Kidney (tissue), 14 donors: ENCODE results near the gene FSTL3. TPM values are rescaled to one million over a fixed set of nuclear protein-coding genes. Genes with fewer than 3 reads are reported as not detected.

Source experiments
- DNase-seq, 5 donors: peaks; one replicate each; pipeline ENCODE4 v3.0.0-alpha.2; 2013 to 2020
- FAIRE-seq: peaks from 2 replicates; lab custom pipeline; 2012; peaks lifted over from hg19 to GRCh38; lab: Jason Lieb, UNC
- H3K27ac ChIP-seq, 2 donors: one replicate each; pipeline ENCODE4 v1.7.0; 2013; ENCODE audit warnings: low read depth in 2 of 2, low read length in 2 of 2, inconsistent platforms in 1 of 2
- H3K27me3 ChIP-seq: one replicate; pipeline ENCODE4 v1.7.1; 2013; ENCODE audit warnings: low read length, inconsistent platforms; ENCODE audit not compliant: control insufficient read depth, insufficient read depth
- H3K36me3 ChIP-seq, 3 donors: one replicate each; pipeline versions ENCODE4 v1.7.0 to v1.7.1; 2013; ENCODE audit warnings: low read length in 3 of 3, control low read depth in 1 of 3, inconsistent platforms in 1 of 3; ENCODE audit not compliant: insufficient read depth in 3 of 3, control insufficient read depth in 2 of 3
- H3K4me1 ChIP-seq, 3 donors: one replicate each; pipeline versions ENCODE4 v1.7.0 to v1.7.1; 2013; ENCODE audit warnings: low read length in 3 of 3, inconsistent platforms in 1 of 3, low read depth in 1 of 3; ENCODE audit not compliant: control insufficient read depth in 2 of 3, insufficient read depth in 2 of 3
- H3K4me3 ChIP-seq, 3 donors: one replicate each; pipeline versions ENCODE4 v1.7.0 to v1.8.1; 2013; ENCODE audit warnings: low read length in 3 of 3, control low read depth in 1 of 3, inconsistent platforms in 1 of 3
- H3K9ac ChIP-seq, 3 donors: one replicate each; pipeline versions ENCODE4 v1.7.0 to v1.7.1; 2013; ENCODE audit warnings: low read length in 3 of 3, control low read depth in 1 of 3, inconsistent platforms in 1 of 3
- H3K9me3 ChIP-seq, 3 donors: one replicate each; pipeline versions ENCODE4 v1.7.0 to v1.7.1; 2013; ENCODE audit warnings: low read length in 3 of 3, control low read depth in 1 of 3, inconsistent platforms in 1 of 3; ENCODE audit not compliant: control insufficient read depth in 2 of 3, insufficient read depth in 1 of 3
- CTCF ChIP-seq: IDR thresholded peaks from 3 replicates; pipeline ENCODE4 v1.5.1; 2012; ENCODE audit warnings: mild to moderate bottlenecking, moderate library complexity, borderline replicate concordance; ENCODE audit not compliant: insufficient read depth; ENCODE audit errors: extremely low read depth
- intact Hi-C: fragments of 100-400 bp; cut with DNase I; formaldehyde crosslinking; loops from one replicate; pipeline ENCODE4 v1.11.1; 2022
- polyA plus RNA-seq: library from polyadenylated mRNA; stranded (reverse); fragments of 350-450 nt; fragmentation: Illumina TruSeq; extraction: RNeasy Lipid Tissue Mini Kit (QIAGEN cat#74804); gene quantifications from one replicate; pipeline ENCODE4 v1.2.3, GENCODE V29; 2014; ENCODE audit warnings: low read depth, low replicate concordance; ENCODE audit not compliant: insufficient read depth
- total RNA-seq: library from RNA; stranded (reverse); fragmentation: NEBNext Ultra II Directional; extraction: Animal tissue kit (Norgen Biotek cat#: 25700); gene quantifications from one replicate; pipeline ENCODE4 v1.2.1, GENCODE V29; 2021
- donor health status: control.
- donor health status: control.
- donor health status: control.
- donor health status: control.
- donor health status: control.
- donor health status: DM: yes; HTN: yes; CAD: no.
- donor health status: Normal renal cell carcinoma (clear cell type).

FSTL3 gene
- total and polyA plus RNA-seq, 2 donors from 2014 or later: 23.9 to 63.0 TPM

GRCh38 chr19:644363-644762 lies 31.8 kb upstream of the FSTL3 start:
- no peak overlapping the region for H3K27ac ChIP-seq
- no peaks in the 10 kb centered on the region for H3K27me3 ChIP-seq
- intact Hi-C loops: no loop called here
- no peak overlapping the region for H3K9ac ChIP-seq
- no peak for DNase-seq
- H3K9me3 ChIP-seq: no peaks in the 10 kb centered on the region
- no peak for TF ChIP-seq CTCF
- no peak for FAIRE-seq
- peaks cover 0 to under 1% (median 0%) of the 10 kb centered on the region in 3 donors for H3K4me1 ChIP-seq
- H3K4me3 ChIP-seq: no peak overlapping the region
- H3K36me3 ChIP-seq: no peaks in the 10 kb centered on the region

DNA sequence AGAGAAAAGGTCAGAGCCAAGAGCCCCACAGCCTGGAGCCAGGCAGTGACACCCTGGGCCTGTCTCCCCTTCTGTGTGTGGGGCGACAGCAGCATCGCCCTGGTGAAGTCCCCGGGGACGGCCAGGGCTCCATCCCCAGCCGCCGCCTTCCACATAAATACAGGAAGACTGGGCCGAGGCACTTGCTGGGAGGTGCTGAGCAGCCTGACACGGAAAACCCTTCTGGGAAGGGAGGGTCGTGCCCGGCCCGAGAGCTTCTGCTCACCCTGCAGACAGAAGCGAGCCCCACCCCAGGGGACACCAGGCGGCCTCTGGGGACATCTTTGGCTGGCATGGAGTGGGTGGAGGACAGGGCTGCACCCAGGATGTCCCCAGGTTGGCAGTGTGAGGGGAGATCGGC lies 31.4 kb upstream of the FSTL3 start:
- Histone ChIP-seq H3K9me3 (no peaks in the 10 kb centered on the region), H3K4me3 (no peak overlapping the region), H3K27me3 (no peaks in the 10 kb centered on the region), H3K4me1 (no peaks in the 10 kb centered on the region), H3K27ac (no peak overlapping the region), H3K9ac (no peak overlapping the region), H3K36me3 (no peaks in the 10 kb centered on the region)
- FAIRE-seq (no peak), DNase-seq (no peak)
- TF ChIP-seq CTCF: no peak
- intact Hi-C loops: no loop called here

DNA sequence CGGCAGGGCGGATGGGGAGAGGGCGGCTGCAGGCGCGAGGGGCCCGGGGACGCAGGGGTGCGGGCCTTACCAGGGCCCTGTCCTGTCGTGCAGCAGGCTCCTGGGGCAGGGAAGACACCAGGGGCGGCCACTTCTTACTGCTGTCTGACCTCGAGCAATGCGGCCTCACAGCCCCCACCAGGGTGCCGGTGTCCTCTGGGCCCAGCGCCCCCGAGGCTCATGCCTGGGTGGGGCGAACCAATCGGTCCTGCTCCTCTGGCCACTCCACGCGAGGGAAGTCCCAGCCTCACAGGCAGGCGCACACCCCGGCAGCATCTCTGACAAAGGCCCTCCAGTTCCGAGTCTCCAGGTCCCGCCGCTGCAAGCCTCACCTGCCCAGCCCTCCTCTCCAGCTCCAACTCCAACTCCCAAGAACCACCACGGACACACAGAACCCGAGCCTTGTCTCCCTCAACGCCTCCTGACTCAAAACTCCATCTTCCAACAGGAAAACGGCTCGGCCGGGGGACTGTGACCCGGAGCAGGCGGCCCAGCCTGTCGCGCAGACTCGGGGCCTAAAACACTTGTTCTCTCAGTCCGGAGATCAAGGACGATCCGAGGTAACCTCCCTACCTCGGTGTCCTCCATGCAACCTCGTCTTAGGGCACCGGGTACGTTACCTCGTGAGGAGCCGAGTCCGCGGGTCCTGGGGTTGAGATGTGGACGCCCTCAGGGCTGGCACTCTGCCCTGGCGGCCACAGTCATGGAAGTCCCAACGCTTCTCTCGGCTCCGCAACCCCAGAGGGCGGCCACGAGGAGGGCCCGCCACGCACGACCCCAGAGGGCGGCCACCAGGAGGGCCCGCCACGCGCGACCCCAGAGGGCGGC lies 30.0 kb upstream of the FSTL3 start:
- peaks cover 0 to 4% (median 0%) of the 10 kb centered on the region in 3 donors for H3K36me3 ChIP-seq
- intact Hi-C loops: no loop called here
- no peak for DNase-seq
- H3K27me3 ChIP-seq: no peaks in the 10 kb centered on the region
- no peaks in the 10 kb centered on the region for H3K4me1 ChIP-seq
- no peak overlapping the region for H3K9ac ChIP-seq
- FAIRE-seq: no peak
- no peak for TF ChIP-seq CTCF
- H3K27ac ChIP-seq: no peak overlapping the region
- no peaks in the 10 kb centered on the region for H3K9me3 ChIP-seq
- no peak overlapping the region for H3K4me3 ChIP-seq
